GM23338 (cell line): ENCODE data around the gene CSTPP1. TPM values are rescaled to one million over a fixed set of nuclear protein-coding genes. Genes with fewer than 3 reads are reported as not detected.

Experiments used
- ATAC-seq: fragments of 200-7000 bp; cut with Tn5 transposase; 3 replicates; pipeline ENCODE4 v1.9.1; 2020
- DNase-seq: peaks from one replicate; pipeline ENCODE4 v3.0.0-alpha.2; 2015; ENCODE audit warnings: low spot score
- H2AFZ ChIP-seq: fragments of 200-600 bp; sonication (generic); 2 replicates; pipeline ENCODE4 v1.8.0; 2016; ENCODE audit warnings: antibody characterized with exemption, mild to moderate bottlenecking, moderate library complexity
- H3F3A ChIP-seq: fragments of 200-600 bp; sonication (generic); replicated peaks from 2 replicates; pipeline ENCODE4 v1.8.0; 2017; ENCODE audit warnings: antibody characterized with exemption, mixed run types, low read depth
- H3K27ac ChIP-seq: fragments of 200-600 bp; sonication (generic); 2 replicates; pipeline ENCODE4 v1.6.1; 2016; ENCODE audit warnings: low read depth
- H3K27me3 ChIP-seq: fragments of 200-600 bp; sonication (generic); 2 replicates; pipeline ENCODE4 v1.8.0; 2016; ENCODE audit warnings: mild to moderate bottlenecking, mixed run types, moderate library complexity; ENCODE audit not compliant: insufficient read depth
- H3K36me3 ChIP-seq: fragments of 200-600 bp; sonication (generic); 2 replicates; pipeline ENCODE4 v1.8.0; 2016; ENCODE audit warnings: mild to moderate bottlenecking; ENCODE audit not compliant: insufficient read depth
- H3K4me1 ChIP-seq: fragments of 200-600 bp; sonication (generic); 2 replicates; pipeline ENCODE4 v1.8.0; 2016; ENCODE audit warnings: mild to moderate bottlenecking, moderate library complexity; ENCODE audit not compliant: insufficient read depth
- H3K4me2 ChIP-seq: fragments of 200-600 bp; sonication (generic); 2 replicates; pipeline ENCODE4 v1.7.1; 2017; ENCODE audit warnings: mixed run types
- H3K4me3 ChIP-seq: fragments of 200-600 bp; sonication (generic); 2 replicates; pipeline ENCODE4 v1.6.1; 2016; ENCODE audit warnings: mixed run types
- H3K79me2 ChIP-seq: fragments of 200-600 bp; sonication (generic); replicated peaks from 2 replicates; pipeline ENCODE4 v1.8.0; 2017; ENCODE audit warnings: mild to moderate bottlenecking; ENCODE audit not compliant: insufficient read depth
- H3K9me2 ChIP-seq: fragments of 200-600 bp; sonication (generic); 2 replicates; pipeline ENCODE4 v1.8.0; 2017; ENCODE audit not compliant: insufficient read depth
- H4K20me1 ChIP-seq: fragments of 200-600 bp; sonication (generic); replicated peaks from 2 replicates; pipeline ENCODE4 v1.8.0; 2017; ENCODE audit warnings: mild to moderate bottlenecking; ENCODE audit not compliant: insufficient read depth
- H3K27ac Mint-ChIP-seq: 2 replicates; pipeline ENCODE4 v1.8.0; 2020; ENCODE audit warnings: inconsistent platforms, mild to moderate bottlenecking, moderate library complexity, mixed read lengths
- H3K27me3 Mint-ChIP-seq: 3 replicates; pipeline ENCODE4 v1.8.0; 2022; ENCODE audit warnings: low read depth, mild to moderate bottlenecking, moderate library complexity, mixed read lengths, inconsistent platforms; ENCODE audit not compliant: insufficient read depth, poor library complexity
- H3K36me3 Mint-ChIP-seq: 3 replicates; pipeline ENCODE4 v1.8.0; 2021; ENCODE audit warnings: low read depth, mild to moderate bottlenecking, inconsistent platforms, moderate library complexity, mixed read lengths
- H3K4me1 Mint-ChIP-seq: 3 replicates; pipeline ENCODE4 v1.8.0; 2020; ENCODE audit warnings: mild to moderate bottlenecking, inconsistent platforms, mixed read lengths
- H3K4me3 Mint-ChIP-seq: 3 replicates; pipeline ENCODE4 v1.8.0; 2021; ENCODE audit warnings: moderate library complexity, mild to moderate bottlenecking, inconsistent platforms, mixed read lengths
- H3K9me3 Mint-ChIP-seq: 3 replicates; pipeline ENCODE4 v1.8.0; 2020; ENCODE audit warnings: moderate library complexity, mild to moderate bottlenecking, inconsistent platforms, mixed read lengths
- CREB1 ChIP-seq: fragments of 250-450 bp; sonication (Bioruptor Pico); IDR thresholded peaks from 2 replicates; pipeline ENCODE4 v1.5.0; 2020; ENCODE audit warnings: low read depth, mild to moderate bottlenecking, moderate library complexity
- CTCF ChIP-seq, 2 experiments: fragments of 200-600 bp in 1 of 2; sonication (generic) in 1 of 2; conservative IDR thresholded peaks; 2 replicates each; pipeline versions ENCODE4 v1.5.1 to v1.6.1; 2016 to 2017; ENCODE audit warnings: antibody characterized with exemption in 2 of 2, low read depth in 2 of 2, mild to moderate bottlenecking in 2 of 2, moderate library complexity in 1 of 2
- ETS1 ChIP-seq: IDR thresholded peaks from 2 replicates; pipeline ENCODE4 v1.6.1; 2016; ENCODE audit warnings: antibody characterized with exemption
- EZH2 ChIP-seq: fragments of 200-600 bp; sonication (generic); IDR thresholded peaks from one replicate; pipeline ENCODE4 v1.8.0; 2017; ENCODE audit warnings: antibody characterized with exemption, mild to moderate bottlenecking, low read depth; ENCODE audit not compliant: unreplicated experiment
- EZH2phosphoT487 ChIP-seq: fragments of 200-600 bp; sonication (generic); IDR thresholded peaks from one replicate; pipeline ENCODE4 v1.8.1; 2018; ENCODE audit warnings: antibody characterized with exemption; ENCODE audit not compliant: unreplicated experiment
- JUNB ChIP-seq: IDR thresholded peaks from one replicate; pipeline ENCODE4 v1.6.1; 2016; ENCODE audit warnings: antibody characterized with exemption; ENCODE audit not compliant: unreplicated experiment
- NANOG ChIP-seq: IDR thresholded peaks from 2 replicates; pipeline ENCODE4 v1.6.1; 2016; ENCODE audit warnings: antibody characterized with exemption, borderline replicate concordance
- POLR2AphosphoS5 ChIP-seq: IDR thresholded peaks from 2 replicates; pipeline ENCODE4 v1.6.1; 2016; ENCODE audit warnings: antibody characterized with exemption, low read depth
- REST ChIP-seq: IDR thresholded peaks from one replicate; pipeline ENCODE4 v1.6.1; 2018; ENCODE audit warnings: antibody characterized with exemption; ENCODE audit not compliant: unreplicated experiment
- STAT1 ChIP-seq: IDR thresholded peaks from one replicate; pipeline ENCODE4 v1.6.1; 2016; ENCODE audit warnings: antibody characterized with exemption; ENCODE audit not compliant: unreplicated experiment
- ZNF114 ChIP-seq: fragments of 250-450 bp; sonication (Bioruptor Pico); IDR thresholded peaks from 2 replicates; pipeline ENCODE4 v1.5.0; 2020; ENCODE audit warnings: mild to moderate bottlenecking, moderate library complexity
- ZNF331 ChIP-seq: fragments of 250-450 bp; sonication (Bioruptor Pico); IDR thresholded peaks from 2 replicates; pipeline ENCODE4 v1.5.0; 2020; ENCODE audit warnings: low read depth, mild to moderate bottlenecking, moderate library complexity
- ZNF462 ChIP-seq: fragments of 250-450 bp; sonication (Bioruptor Pico); IDR thresholded peaks from 2 replicates; pipeline ENCODE4 v1.5.0; 2020; ENCODE audit warnings: mild to moderate bottlenecking, moderate library complexity
- polyA plus RNA-seq: library from polyadenylated mRNA; unstranded; fragments of >200 nt; fragmentation: Nextera tagmentation; extraction: Ambion mirVana; gene quantifications from 2 replicates; pipeline ENCODE4 v1.2.1, GENCODE V29; 2016
- total RNA-seq: library from RNA; depleted of rRNA; stranded (reverse); fragments of >200 nt; shearing (Covaris generic); gene quantifications from 2 replicates; pipeline ENCODE4 v1.2.3, GENCODE V29; 2014

CSTPP1 gene
- total and polyA plus RNA-seq, 2 experiments from 2014 or later = 23.5 to 42.6 TPM

GRCh38 chr11:47000033-47000432 is 63.5 kb downstream of the CSTPP1 start:
- Mint-ChIP-seq H3K36me3 (no peaks in the 10 kb centered on the region; the same call in 2 of the 3 replicates), H3K27me3 (peaks cover 1% of the 10 kb centered on the region), H3K27ac (no peak overlapping the region), H3K4me1 (peaks cover 11% of the 10 kb centered on the region; the same call in 2 of the 3 replicates), H3K4me3 (no peak overlapping the region), H3K9me3 (no peaks in the 10 kb centered on the region)
- Histone ChIP-seq H3K79me2 (no peaks in the 10 kb centered on the region), H3K4me2 (no peak overlapping the region), H3K4me1 (no peaks in the 10 kb centered on the region), H2AFZ (no peak overlapping the region), H3K36me3 (no peaks in the 10 kb centered on the region), H4K20me1 (no peaks in the 10 kb centered on the region; the same call in 1 of the 2 replicates), H3K4me3 (no peak overlapping the region), H3K27me3 (no peaks in the 10 kb centered on the region), H3K27ac (no peak overlapping the region), H3K9me2 (no peaks in the 10 kb centered on the region), H3F3A (no peaks in the 10 kb centered on the region)
- no peak for TF ChIP-seq EZH2
- no peak for TF ChIP-seq POLR2AphosphoS5
- no peak for TF ChIP-seq STAT1
- TF ChIP-seq NANOG = no peak
- no peak for TF ChIP-seq JUNB
- TF ChIP-seq ZNF462 (CRISPR knock-in tag) = no peak
- TF ChIP-seq ZNF114 (CRISPR knock-in tag) = no peak
- TF ChIP-seq CTCF (conservative IDR thresholded peaks at IDR 0.05; ENCODE audit: low read depth in 2 of 2) = no peak
- no peak for TF ChIP-seq CREB1 (CRISPR knock-in tag)
- no peak for TF ChIP-seq EZH2phosphoT487
- no peak for TF ChIP-seq ETS1
- no peak for TF ChIP-seq REST
- TF ChIP-seq ZNF331 (CRISPR knock-in tag) = no peak
- no peak for DNase-seq
- ATAC-seq = no peak
